ENCODE measurements around the gene DNAH8. TPM values are rescaled to one million over a fixed set of nuclear protein-coding genes. Genes with fewer than 3 reads are reported as not detected.
A peak's percentile ranks its signal among the peaks of the same experiment; 100 is the strongest.

The DNAH8 gene
- total and polyA plus RNA-seq, 2 donors from 2014 or later = 0.50 TPM; not detected in 1

DNA sequence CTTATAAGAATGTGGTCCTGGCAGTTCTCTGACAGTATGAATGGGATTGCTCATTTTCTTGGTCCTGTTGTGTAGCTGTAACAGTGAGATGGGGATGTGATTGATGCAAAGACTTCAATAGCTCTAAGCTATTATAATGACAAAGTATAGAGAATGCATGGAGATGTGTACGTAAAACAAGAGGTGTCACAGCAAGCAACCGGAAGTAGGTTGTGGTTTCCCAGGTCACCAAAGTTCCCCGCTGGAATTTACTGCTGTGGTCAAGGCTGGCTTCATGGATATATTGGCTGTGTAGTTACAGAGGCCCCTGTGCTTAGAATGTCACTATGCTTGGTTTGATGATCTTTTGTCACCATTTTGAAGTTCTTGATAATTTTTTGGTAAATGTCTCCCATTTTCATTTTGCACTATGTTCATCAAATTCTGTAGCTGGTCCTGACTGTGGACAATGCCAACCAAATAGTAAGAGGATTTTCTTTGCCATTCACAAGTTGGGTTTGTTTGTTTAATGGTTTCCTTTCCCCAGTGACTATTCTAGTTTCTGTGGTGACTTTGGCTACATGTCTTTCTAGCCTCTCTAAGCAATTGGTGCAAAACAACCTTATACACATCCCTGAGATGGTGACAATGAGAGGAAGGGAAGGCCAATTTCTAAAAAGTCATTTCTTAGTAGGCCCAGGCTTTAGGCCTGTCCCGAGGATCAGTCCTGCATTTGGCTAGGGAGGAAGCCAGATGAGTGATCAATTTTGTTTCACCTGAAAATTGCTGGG, 10.5 kb downstream of the DNAH8 start:
- H3K36me3 ChIP-seq (ENCODE audit: control insufficient read depth in 2 of 3, insufficient read depth in 3 of 3, low read length in 3 of 3) = no peaks in the 10 kb centered on the region
- H3K9ac ChIP-seq (ENCODE audit: low read length in 3 of 3) = no peak overlapping the region
- no peaks in the 10 kb centered on the region for H3K27me3 ChIP-seq (ENCODE audit: control insufficient read depth, insufficient read depth, low read length)
- H3K4me3 ChIP-seq (ENCODE audit: low read length in 3 of 3) = no peak overlapping the region
- DNase-seq (peak in 1 of 5 donors; percentile 15), FAIRE-seq (no peak)
- H3K4me1 ChIP-seq (ENCODE audit: control insufficient read depth in 2 of 3, insufficient read depth in 2 of 3, low read depth in 1 of 3, low read length in 3 of 3) = peaks cover 0 to 3% (median 0%) of the 10 kb centered on the region in 3 donors
- H3K9me3 ChIP-seq (ENCODE audit: control insufficient read depth in 2 of 3, insufficient read depth in 1 of 3, low read length in 3 of 3) = no peaks in the 10 kb centered on the region
- TF ChIP-seq, protein P1, sequence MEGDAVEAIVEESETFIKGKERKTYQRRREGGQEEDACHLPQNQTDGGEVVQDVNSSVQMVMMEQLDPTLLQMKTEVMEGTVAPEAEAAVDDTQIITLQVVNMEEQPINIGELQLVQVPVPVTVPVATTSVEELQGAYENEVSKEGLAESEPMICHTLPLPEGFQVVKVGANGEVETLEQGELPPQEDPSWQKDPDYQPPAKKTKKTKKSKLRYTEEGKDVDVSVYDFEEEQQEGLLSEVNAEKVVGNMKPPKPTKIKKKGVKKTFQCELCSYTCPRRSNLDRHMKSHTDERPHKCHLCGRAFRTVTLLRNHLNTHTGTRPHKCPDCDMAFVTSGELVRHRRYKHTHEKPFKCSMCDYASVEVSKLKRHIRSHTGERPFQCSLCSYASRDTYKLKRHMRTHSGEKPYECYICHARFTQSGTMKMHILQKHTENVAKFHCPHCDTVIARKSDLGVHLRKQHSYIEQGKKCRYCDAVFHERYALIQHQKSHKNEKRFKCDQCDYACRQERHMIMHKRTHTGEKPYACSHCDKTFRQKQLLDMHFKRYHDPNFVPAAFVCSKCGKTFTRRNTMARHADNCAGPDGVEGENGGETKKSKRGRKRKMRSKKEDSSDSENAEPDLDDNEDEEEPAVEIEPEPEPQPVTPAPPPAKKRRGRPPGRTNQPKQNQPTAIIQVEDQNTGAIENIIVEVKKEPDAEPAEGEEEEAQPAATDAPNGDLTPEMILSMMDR (IDR thresholded peaks at IDR 0.05; ENCODE audit: borderline replicate concordance, extremely low read depth, insufficient read depth) = no peak
- intact Hi-C loops (cut with DNase I) = no loop called here
- H3K27ac ChIP-seq (ENCODE audit: low read depth in 2 of 2, low read length in 2 of 2) = no peak overlapping the region

GRCh38 chr6:38728203-38728602, 13.1 kb downstream of the DNAH8 start:
- TF ChIP-seq, protein P1 (IDR thresholded peaks at IDR 0.05; ENCODE audit: borderline replicate concordance, extremely low read depth, insufficient read depth) = no peak
- Histone ChIP-seq H3K9me3 (ENCODE audit: control insufficient read depth in 2 of 3, insufficient read depth in 1 of 3, low read length in 3 of 3) (no peaks in the 10 kb centered on the region), H3K27me3 (ENCODE audit: control insufficient read depth, insufficient read depth, low read length) (no peaks in the 10 kb centered on the region), H3K36me3 (ENCODE audit: control insufficient read depth in 2 of 3, insufficient read depth in 3 of 3, low read length in 3 of 3) (no peaks in the 10 kb centered on the region), H3K9ac (ENCODE audit: low read length in 3 of 3) (no peak overlapping the region), H3K4me3 (ENCODE audit: low read length in 3 of 3) (no peak overlapping the region), H3K27ac (ENCODE audit: low read depth in 2 of 2, low read length in 2 of 2) (no peak overlapping the region), H3K4me1 (ENCODE audit: control insufficient read depth in 2 of 3, insufficient read depth in 2 of 3, low read depth in 1 of 3, low read length in 3 of 3) (peaks cover 0 to 3% (median 0%) of the 10 kb centered on the region in 3 donors)
- intact Hi-C loops (cut with DNase I) = no loop called here
- FAIRE-seq (no peak), DNase-seq (no peak)

- FAIRE-seq = no peak
- H3K27me3 ChIP-seq (ENCODE audit: control insufficient read depth, insufficient read depth, low read length) = no peaks in the 10 kb centered on the region
- intact Hi-C loops (cut with DNase I) = no loop called here
- H3K27ac ChIP-seq (ENCODE audit: low read depth in 2 of 2, low read length in 2 of 2) = no peak overlapping the region
- no peak for DNase-seq
- H3K9ac ChIP-seq (ENCODE audit: low read length in 3 of 3) = no peak overlapping the region
- H3K36me3 ChIP-seq (ENCODE audit: control insufficient read depth in 2 of 3, insufficient read depth in 3 of 3, low read length in 3 of 3) = no peaks in the 10 kb centered on the region
- TF ChIP-seq, protein P1 (IDR thresholded peaks at IDR 0.05; ENCODE audit: borderline replicate concordance, extremely low read depth, insufficient read depth) = no peak
- H3K9me3 ChIP-seq (ENCODE audit: control insufficient read depth in 2 of 3, insufficient read depth in 1 of 3, low read length in 3 of 3) = peaks cover 0 to 2% (median 0%) of the 10 kb centered on the region in 3 donors
- no peak overlapping the region for H3K4me3 ChIP-seq (ENCODE audit: low read length in 3 of 3)
- peaks cover 0 to 3% (median 0%) of the 10 kb centered on the region in 3 donors for H3K4me1 ChIP-seq (ENCODE audit: control insufficient read depth in 2 of 3, insufficient read depth in 2 of 3, low read depth in 1 of 3, low read length in 3 of 3)
Measured at GRCh38 chr6:38730140-38730862, 15.2 kb downstream of the DNAH8 start.

Measured in kidney (tissue), 14 donors.